Stimulated activated CD4-positive, alpha-beta T cell treated with anti-CD3 and anti-CD28 coated beads, Interleukin-4, amount 100 ng/mL, for 24 hours (primary cell): ENCODE data around the gene ERBB4.
"Not testable (repeated sequence)": the region's sequence is repeated elsewhere in the genome, so short reads cannot be mapped to it uniquely, and the experiment has no call there.

Experiments
- DNase-seq: peaks from one replicate; pipeline ENCODE4 v3.0.0-alpha.2; 2020

Gene ERBB4

GRCh38 chr2:211665299-211665698 is 873.3 kb downstream of the ERBB4 start:
- DNase-seq: no peak

- DNase-seq: no peak
Observed at GRCh38 chr2:211664321-211664720, 874.3 kb downstream of the ERBB4 start.

- no peak for DNase-seq
Observed at GRCh38 chr2:211654211-211654780, 884.3 kb downstream of the ERBB4 start.

GRCh38 chr2:211652327-211652726 is 886.3 kb downstream of the ERBB4 start:
- DNase-seq: no peak

- DNase-seq: no peak
Observed at GRCh38 chr2:211649331-211649730, 889.3 kb downstream of the ERBB4 start.

GRCh38 chr2:211631503-211631902 is 907.1 kb downstream of the ERBB4 start:
- no peak for DNase-seq

- no peak for DNase-seq
Observed at GRCh38 chr2:211623096-211623495, 915.5 kb downstream of the ERBB4 start.

- no peak for DNase-seq
Observed at GRCh38 chr2:211620986-211621385, 917.6 kb downstream of the ERBB4 start.

- no peak for DNase-seq
Observed at GRCh38 chr2:211617803-211618202, 920.8 kb downstream of the ERBB4 start.

GRCh38 chr2:211611621-211612020 is 927.0 kb downstream of the ERBB4 start:
- no peak for DNase-seq

- peak; percentile 6 for DNase-seq
Observed at GRCh38 chr2:211611061-211611518, 927.5 kb downstream of the ERBB4 start.

GRCh38 chr2:211609127-211609526 is 929.5 kb downstream of the ERBB4 start:
- no peak for DNase-seq

- no peak for DNase-seq
Observed at GRCh38 chr2:211599146-211599545, 939.5 kb downstream of the ERBB4 start.

GRCh38 chr2:211598238-211598637 is 940.4 kb downstream of the ERBB4 start:
- DNase-seq: no peak

GRCh38 chr2:211592006-211592405 is 946.6 kb downstream of the ERBB4 start:
- not testable (repeated sequence) for DNase-seq

GRCh38 chr2:211591426-211591825 is 947.2 kb downstream of the ERBB4 start:
- DNase-seq: no peak

- no peak for DNase-seq
Observed at GRCh38 chr2:211568439-211568838, 970.2 kb downstream of the ERBB4 start.

- no peak for DNase-seq
Observed at GRCh38 chr2:211564441-211564840, 974.2 kb downstream of the ERBB4 start.

- DNase-seq: no peak
Observed at GRCh38 chr2:211545582-211545981, 993.0 kb downstream of the ERBB4 start.

- DNase-seq: no peak
Observed at GRCh38 chr2:211534632-211535031, 1004.0 kb downstream of the ERBB4 start.

- DNase-seq: not testable (repeated sequence)
Observed at GRCh38 chr2:211524248-211524647, 1014.4 kb downstream of the ERBB4 start.

- DNase-seq: no peak
Observed at GRCh38 chr2:211516537-211516936, 1022.1 kb downstream of the ERBB4 start.

- DNase-seq: no peak
Observed at GRCh38 chr2:211514049-211514448, 1024.6 kb downstream of the ERBB4 start.

- DNase-seq: no peak
Observed at GRCh38 chr2:211513446-211513845, 1025.2 kb downstream of the ERBB4 start.

- no peak for DNase-seq
Observed at GRCh38 chr2:211512806-211513205, 1025.8 kb downstream of the ERBB4 start.
